Adrenal gland (tissue), 12 donors: ENCODE data around the gene ZNF691. TPM values are rescaled to one million over a fixed set of nuclear protein-coding genes. Genes with fewer than 3 reads are reported as not detected.

Experiments
- DNase-seq, 7 donors: peaks; one replicate each; pipeline ENCODE4 v3.0.0-alpha.2; 2019 to 2020
- H3K27ac ChIP-seq, 5 donors: fragments of 200-600 bp; sonication (generic) in 4 of 5; 1 replicate in 3 of 5; 2 replicates in 2 of 5; pipeline versions ENCODE4 v1.5.1 to v1.8.0; 2016 to 2020; ENCODE audit warnings: mild to moderate bottlenecking in 1 of 5
- H3K27me3 ChIP-seq: fragments of 200-600 bp; 2 replicates; pipeline ENCODE4 v1.8.0; 2021
- H3K36me3 ChIP-seq, 2 donors: fragments of 200-600 bp; replicated peaks in 1 of 2; 1 replicate in 1 of 2; 2 replicates in 1 of 2; pipeline versions ENCODE4 v1.5.1 to v1.8.0; 2018 to 2022
- H3K4me1 ChIP-seq, 2 donors: fragments of 200-600 bp; replicated peaks in 1 of 2; 1 replicate in 1 of 2; 2 replicates in 1 of 2; pipeline versions ENCODE4 v1.5.1 to v1.8.0; 2018 to 2021
- H3K4me3 ChIP-seq, 4 donors: fragments of 200-600 bp; sonication (generic) in 3 of 4; one replicate each; pipeline ENCODE4 v1.5.1; 2016 to 2018
- H3K9me3 ChIP-seq, 3 donors: fragments of 200-600 bp; sonication (generic) in 1 of 3; replicated peaks in 1 of 3; 1 replicate in 2 of 3; 2 replicates in 1 of 3; pipeline versions ENCODE4 v1.5.1 to v1.8.0; 2016 to 2021
- CTCF ChIP-seq, 6 experiments: fragments of 450-650 bp in 4 of 6; fragments of 200-600 bp in 2 of 6; sonication (generic) in 1 of 6; IDR thresholded peaks; 1 replicate in 5 of 6; 2 replicates in 1 of 6; pipeline versions ENCODE4 v1.5.1 to v1.8.0; 2016 to 2021; ENCODE audit warnings: antibody characterized with exemption in 6 of 6, mild to moderate bottlenecking in 2 of 6, moderate library complexity in 1 of 6
- POLR2A ChIP-seq, 2 donors: fragments of 450-650 bp; IDR thresholded peaks; one replicate each; pipeline ENCODE4 v1.6.1; 2017; ENCODE audit warnings: antibody characterized with exemption in 2 of 2, mild to moderate bottlenecking in 2 of 2, moderate library complexity in 1 of 2
- WGBS, 4 donors: extraction: QIAGEN DNeasy Blood & Tissue Kit in 2 of 4; methylation state at CpG; one replicate each; pipeline versions ENCODE4 v1.1.5 to v1.1.7; 2013 to 2017; 5-methylcytosine and 5-hydroxymethylcytosine counted together
- intact Hi-C, 2 donors: fragments of 100-400 bp; cut with DNase I; formaldehyde crosslinking; loops; one replicate each; pipeline versions ENCODE4 v1.14.1 to v1.15.0; 2022 to 2023
- polyA plus RNA-seq, 3 donors: library from polyadenylated mRNA; stranded (reverse); fragments of 200-250 nt in 2 of 3; fragments of 350-450 nt in 1 of 3; fragmentation: Illumina TruSeq in 1 of 3; extraction: RNeasy Lipid Tissue Mini Kit (QIAGEN cat#74804) in 1 of 3; gene quantifications; one replicate each; pipeline ENCODE4 v1.2.3, GENCODE V29; 2013 to 2014
- total RNA-seq, 9 donors: library from RNA; depleted of rRNA in 4 of 9; stranded (reverse); fragments of >200 nt in 4 of 9; fragments of 120-200 nt in 1 of 9; fragmentation: NEBNext Ultra II Directional in 1 of 9; extraction: Animal tissue kit (Norgen Biotek cat#: 25700) in 1 of 9; gene quantifications; one replicate each; pipeline versions ENCODE4 v1.1.0 to v1.2.4, GENCODE V29; 2013 to 2023
- donor health status: healthy with polysubstance abuse.
- donor health status: Bipolar disorder and iron deficiency.
- donor health status: DM: yes; HTN: yes; CAD: no.
- donor health status: DM: no; HTN: no; CAD: no.
- donor health status: DM: no; HTN: no; CAD: no.
- donor health status: DM: yes; HTN: yes; CAD: no.

Gene ZNF691
- total and polyA plus RNA-seq, 12 donors = 7.6 to 23.6 (median 14.6) TPM

GRCh38 chr1:42848823-42849537 is 2.6 kb downstream of the ZNF691 start:
- Histone ChIP-seq H3K4me3 (no peak overlapping the region), H3K36me3 (peaks cover 0 to 7% of the 10 kb centered on the region in 2 donors), H3K27me3 (no peaks in the 10 kb centered on the region), H3K27ac (no peak overlapping the region), H3K4me1 (peaks cover 0 to 26% of the 10 kb centered on the region in 2 donors), H3K9me3 (no peaks in the 10 kb centered on the region)
- no peak for DNase-seq
- intact Hi-C loops = no loop called here
- TF ChIP-seq POLR2A (IDR thresholded peaks at IDR 0.05) (no peak), CTCF (IDR thresholded peaks at IDR 0.05) (no peak)
- WGBS, 4 donors = 89 to 97% (median 95%) methylated on average over 2 of the region's 2 CpGs

- Histone ChIP-seq H3K27me3 (no peaks in the 10 kb centered on the region), H3K4me1 (peaks cover 0 to 22% of the 10 kb centered on the region in 2 donors)
- intact Hi-C loops = no loop called here
These were observed 3.5 kb downstream of the ZNF691 start for GRCh38 chr1:42849944-42850343.

GRCh38 chr1:42851420-42851819 is 5.0 kb downstream of the ZNF691 start:
- intact Hi-C loops = no loop called here
- Histone ChIP-seq H3K36me3 (peaks cover 0 to 7% of the 10 kb centered on the region in 2 donors), H3K4me3 (no peak overlapping the region), H3K4me1 (peaks cover 0 to 12% of the 10 kb centered on the region in 2 donors), H3K27ac (no peak overlapping the region), H3K27me3 (no peaks in the 10 kb centered on the region), H3K9me3 (no peaks in the 10 kb centered on the region)
- TF ChIP-seq CTCF (IDR thresholded peaks at IDR 0.05) (no peak), POLR2A (IDR thresholded peaks at IDR 0.05) (no peak)
- no peak for DNase-seq
- WGBS, 4 donors = 97 to 100% (median 98%) methylated on average over 6 to 15 of the region's 15 CpGs

More at GRCh38 chr1:42849944-42850343, 3.5 kb downstream of the ZNF691 start:
- peaks cover 0 to 7% of the 10 kb centered on the region in 2 donors for H3K36me3 ChIP-seq
- 96 to 98% (median 97%) methylated on average over 5 of the region's 5 CpGs for WGBS, 4 donors
- DNase-seq = no peak
- H3K9me3 ChIP-seq = no peaks in the 10 kb centered on the region
- H3K4me3 ChIP-seq = no peak overlapping the region
- TF ChIP-seq CTCF (IDR thresholded peaks at IDR 0.05) (no peak), POLR2A (IDR thresholded peaks at IDR 0.05) (no peak)
- H3K27ac ChIP-seq = no peak overlapping the region

- no peak for DNase-seq
- intact Hi-C loops = no loop called here
- no peak for TF ChIP-seq CTCF (IDR thresholded peaks at IDR 0.05)
- no peak for TF ChIP-seq POLR2A (IDR thresholded peaks at IDR 0.05)
- Histone ChIP-seq H3K9me3 (no peaks in the 10 kb centered on the region), H3K27me3 (no peaks in the 10 kb centered on the region), H3K27ac (no peak overlapping the region), H3K4me1 (peaks cover 0 to 12% of the 10 kb centered on the region in 2 donors), H3K36me3 (peaks cover 0 to 7% of the 10 kb centered on the region in 2 donors), H3K4me3 (no peak overlapping the region)
- 80 to 94% (median 91%) methylated on average over 2 of the region's 2 CpGs for WGBS, 4 donors
These were observed 5.7 kb downstream of the ZNF691 start for GRCh38 chr1:42851960-42852607.
